ENCODE data around the gene ZBED1. TPM values are rescaled to one million over a fixed set of nuclear protein-coding genes. Genes with fewer than 3 reads are reported as not detected.

ZBED1 gene
- total and polyA plus RNA-seq, 2 donors (not counting 3 experiments of a cell fraction or from before 2014, with no cell fraction given) = 24.6 to 46.5 TPM

DNA sequence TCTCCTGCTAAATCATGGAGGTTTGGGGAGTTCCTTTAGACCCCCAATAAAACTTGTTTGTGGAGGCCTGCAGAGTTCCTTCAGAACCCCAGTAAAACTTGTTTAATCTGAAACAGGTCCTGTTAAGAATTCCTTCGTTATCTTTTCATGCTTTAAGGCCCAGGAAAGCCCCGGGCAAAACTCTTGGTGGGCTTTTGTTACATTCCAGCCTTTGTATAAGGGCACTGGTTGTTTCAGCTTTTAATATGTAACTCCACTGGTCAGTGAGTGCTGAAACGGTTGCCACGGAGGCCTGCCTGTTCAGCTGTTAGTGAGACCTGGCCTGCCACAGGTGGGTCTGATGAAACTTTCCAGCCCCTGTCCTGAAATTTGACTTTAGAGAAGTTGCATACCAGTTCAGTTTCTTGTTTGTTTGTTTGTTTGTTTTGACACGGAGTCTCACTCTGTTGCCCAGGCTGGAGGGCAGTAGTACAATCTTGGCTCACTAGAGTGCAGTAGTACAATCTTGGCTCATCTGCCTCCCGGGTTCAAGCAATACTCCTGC, 12.4 kb upstream of the ZBED1 start:
- ChIA-PET CTCF (no interaction called here), POLR2A (no interaction called here)
- Histone ChIP-seq H3K27ac (ENCODE audit: insufficient read depth, low read depth, low read length) (no peak overlapping the region), H3K79me2 (ENCODE audit: control insufficient read depth, insufficient read depth, low read length) (no peaks in the 10 kb centered on the region), H3K4me2 (ENCODE audit: insufficient read depth, low read length) (no peak overlapping the region), H3K9me1 (replicated peaks; ENCODE audit: control insufficient read depth, extremely low read depth, insufficient read depth, low read length) (no peaks in the 10 kb centered on the region), H3K36me3 (ENCODE audit: control insufficient read depth in 2 of 2, extremely low read depth in 1 of 2, insufficient read depth in 2 of 2, low read length in 2 of 2) (no peaks in the 10 kb centered on the region), H3K9ac (replicated peaks; ENCODE audit: extremely low read depth, insufficient read depth, low read length) (no peak overlapping the region), H3K4me1 (ENCODE audit: control insufficient read depth, extremely low read depth, insufficient read depth, low read length) (no peaks in the 10 kb centered on the region), H3K4me3 (replicated peaks in 1 of 3; ENCODE audit: insufficient read depth in 1 of 3, low read depth in 1 of 3, low read length in 3 of 3) (no peak overlapping the region), H3K9me3 (replicated peaks; ENCODE audit: control insufficient read depth, insufficient read depth, low read length) (no peaks in the 10 kb centered on the region), H4K20me1 (replicated peaks; ENCODE audit: control insufficient read depth, extremely low read depth, insufficient read depth, low read length) (no peaks in the 10 kb centered on the region), H3K27me3 (ENCODE audit: control insufficient read depth in 2 of 2, insufficient read depth in 2 of 2, low read length in 2 of 2) (no peaks in the 10 kb centered on the region), H2AFZ (ENCODE audit: low read depth, low read length) (no peak overlapping the region)
- dilution Hi-C loops (cut with MboI; ENCODE audit: extremely low pct_ligation_motif_present, low sequenced_read_pairs) = no loop called here
- no TSS peak for BruUV-seq (replicated peaks)
- no peak for TF ChIP-seq POLR2AphosphoS5 (IDR thresholded peaks at IDR 0.05; ENCODE audit: insufficient read depth, low read depth, low read length)
- TF ChIP-seq, protein P1, sequence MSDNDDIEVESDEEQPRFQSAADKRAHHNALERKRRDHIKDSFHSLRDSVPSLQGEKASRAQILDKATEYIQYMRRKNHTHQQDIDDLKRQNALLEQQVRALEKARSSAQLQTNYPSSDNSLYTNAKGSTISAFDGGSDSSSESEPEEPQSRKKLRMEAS (IDR thresholded peaks at IDR 0.05; ENCODE audit: insufficient read depth, insufficient read length) = no peak
- no peak for TF ChIP-seq EZH2 (IDR thresholded peaks at IDR 0.05; ENCODE audit: borderline replicate concordance, low read depth, low read length, severe bottlenecking)
- no peak for TF ChIP-seq JUN (IDR thresholded peaks at IDR 0.05; ENCODE audit: borderline replicate concordance, insufficient read depth, insufficient read length, low read depth)
- no peak for TF ChIP-seq FOS (IDR thresholded peaks at IDR 0.05; ENCODE audit: borderline replicate concordance, insufficient read depth, low read length)
- no peak for TF ChIP-seq GATA2 (IDR thresholded peaks at IDR 0.05; ENCODE audit: insufficient read depth, insufficient read length, low read depth, low read length)
- no peak for TF ChIP-seq POLR2A (IDR thresholded peaks at IDR 0.05; ENCODE audit: low read depth, low read length)
- TF ChIP-seq CTCF (IDR thresholded peaks at IDR 0.05; ENCODE audit: extremely low read depth in 1 of 2, insufficient read depth in 1 of 2, low read depth in 1 of 2, low read length in 2 of 2) = no peak
- TF ChIP-seq MYC (IDR thresholded peaks at IDR 0.05; ENCODE audit: low read depth, low read length) = no peak
- DNase-seq (ENCODE audit: low read depth, low spot score) (no peak), FAIRE-seq (no peak)
- intact Hi-C loops (cut with micrococcal nuclease) = no loop called here

All from endothelial cell of umbilical vein (primary cell).